HG02759 (cell line): ENCODE data around the gene EPS8L3.
"Not testable (repeated sequence)": the region's sequence is repeated elsewhere in the genome, so short reads cannot be mapped to it uniquely, and the experiment has no call there.

ENCODE experiments used
- ATAC-seq: cut with Tn5 transposase; IDR thresholded peaks from one replicate; pipeline ENCODE4 v1.9.1; 2021; ENCODE audit warnings: mild to moderate bottlenecking, moderate library complexity; ENCODE audit not compliant: unreplicated experiment

EPS8L3 gene

DNA sequence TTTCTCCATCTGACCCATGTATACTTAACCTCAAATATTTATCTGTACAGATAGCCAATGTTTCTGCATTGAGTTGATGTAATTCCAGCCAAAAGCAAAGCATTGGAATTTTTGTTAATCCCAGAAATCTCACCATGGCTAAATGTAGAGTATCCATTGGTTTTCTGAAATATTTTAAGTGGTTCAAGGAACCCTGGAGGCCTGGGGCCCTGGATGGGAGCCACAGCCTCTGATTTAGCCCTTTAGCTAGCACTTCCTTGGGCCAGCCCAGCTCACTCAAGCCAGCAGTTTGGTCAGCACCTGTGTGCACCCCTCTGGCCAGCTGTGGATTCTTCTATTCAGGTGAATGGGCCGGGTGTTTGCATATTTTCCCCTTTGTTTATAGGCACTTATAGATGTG is 18.8 kb upstream of the EPS8L3 start:
- ATAC-seq: no peak

DNA sequence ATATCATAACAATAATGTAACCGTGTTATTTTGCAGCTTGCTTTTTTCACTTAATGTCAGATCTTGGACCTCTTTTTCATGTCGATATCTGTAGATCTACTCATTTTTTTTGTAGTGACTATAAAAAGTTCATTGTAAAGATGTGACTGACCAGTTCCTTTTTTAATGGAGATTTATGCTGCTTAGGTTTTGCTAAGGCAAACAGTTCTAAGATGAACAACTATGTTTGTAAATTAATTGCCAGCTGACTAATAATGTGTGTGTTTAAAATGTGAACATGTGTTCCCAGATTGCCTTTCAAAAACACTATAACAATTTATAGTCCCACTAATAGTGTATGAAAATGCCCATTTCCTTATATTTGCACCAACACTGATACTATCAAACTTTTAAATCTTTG is 18.1 kb upstream of the EPS8L3 start:
- no peak for ATAC-seq

DNA sequence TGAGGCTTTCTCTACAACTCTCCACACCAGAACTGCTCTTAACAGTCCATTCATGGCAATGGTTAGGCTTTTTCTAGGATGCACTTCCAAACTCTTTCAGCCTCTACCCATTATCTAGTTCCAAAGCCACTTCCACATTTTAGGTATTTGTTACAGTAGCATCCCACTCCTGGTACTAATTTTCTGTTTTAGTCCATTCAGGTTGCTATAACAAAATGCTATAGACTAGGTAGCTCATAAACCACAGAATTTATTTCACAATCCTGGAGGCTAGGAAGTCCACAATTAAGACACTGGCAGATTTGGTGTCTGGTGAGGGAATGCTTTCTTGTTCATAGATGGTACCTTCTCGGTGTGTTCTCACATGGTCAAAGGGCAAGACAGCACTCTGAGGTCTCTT is 17.3 kb upstream of the EPS8L3 start:
- no peak for ATAC-seq

DNA sequence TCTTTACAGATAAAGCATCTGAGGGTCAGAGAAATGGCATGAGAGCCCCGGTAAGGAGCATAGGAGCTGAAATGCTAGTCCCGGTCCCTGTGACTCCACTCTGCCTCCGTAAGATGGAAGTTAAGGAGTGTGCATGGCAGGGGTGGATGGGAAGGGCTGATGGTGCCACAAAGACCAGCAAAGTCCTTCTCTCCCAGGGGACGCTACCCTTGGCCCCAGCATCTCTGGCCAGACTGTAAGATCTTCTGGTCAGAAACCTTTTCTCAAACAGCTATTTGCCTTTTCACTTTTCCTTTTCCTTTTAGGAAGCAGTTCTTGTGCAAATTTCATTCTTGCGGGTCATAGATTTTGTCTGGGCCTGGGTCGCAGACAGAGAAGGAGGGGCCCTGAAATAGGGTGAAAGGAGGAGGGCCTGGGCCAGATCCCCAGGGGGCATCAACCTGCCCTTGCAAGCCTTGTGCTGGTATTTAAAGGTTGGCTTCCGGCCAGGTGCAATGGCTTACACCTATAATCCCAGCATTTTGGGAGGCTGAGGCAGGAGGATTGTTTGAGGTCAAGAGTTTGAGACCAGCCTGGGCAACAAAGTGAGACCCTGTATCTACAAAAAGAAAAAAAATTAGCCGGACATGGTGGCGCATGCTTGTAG is 14.4 kb upstream of the EPS8L3 start:
- ATAC-seq: no peak

DNA sequence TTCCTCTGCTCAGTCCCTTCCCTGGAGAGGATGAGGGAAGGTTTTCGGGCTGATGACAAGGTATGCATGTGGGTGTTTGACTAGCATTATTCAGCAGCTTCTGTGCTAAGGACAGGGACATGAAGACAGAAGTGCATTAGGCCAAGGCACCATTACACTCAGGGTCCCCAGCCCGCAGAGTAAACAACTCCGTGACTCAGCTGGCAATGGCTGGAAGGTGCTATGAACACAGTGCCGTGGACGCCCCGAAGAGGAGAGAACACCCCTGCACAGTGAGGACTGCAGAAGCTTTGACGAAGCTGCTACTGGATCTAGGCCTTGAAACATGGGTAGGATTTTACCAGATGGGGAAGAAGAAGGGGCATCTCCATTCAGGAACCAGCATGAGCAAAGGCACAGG is 13.7 kb upstream of the EPS8L3 start:
- no peak for ATAC-seq

DNA sequence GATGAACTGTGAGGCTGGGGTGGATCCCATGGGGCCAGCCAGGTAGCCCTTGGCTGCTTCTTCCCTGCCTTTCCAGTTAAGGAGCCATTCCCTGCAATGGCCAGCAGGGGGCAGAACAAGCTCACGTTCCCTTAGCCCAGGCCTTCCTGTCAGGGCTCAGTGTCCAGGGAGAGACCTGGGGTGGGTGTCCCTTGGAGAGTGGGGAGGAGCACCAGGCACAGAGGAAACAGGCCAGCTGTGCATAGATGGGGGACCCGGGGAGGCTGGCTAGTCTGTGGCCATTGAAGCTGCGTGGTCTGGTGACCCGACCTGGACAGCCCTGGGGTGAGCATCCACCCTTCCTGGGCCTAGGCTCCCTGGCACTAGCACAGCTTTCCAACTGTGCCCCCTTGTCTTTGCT is 13.2 kb upstream of the EPS8L3 start:
- ATAC-seq: peak; percentile 79

DNA sequence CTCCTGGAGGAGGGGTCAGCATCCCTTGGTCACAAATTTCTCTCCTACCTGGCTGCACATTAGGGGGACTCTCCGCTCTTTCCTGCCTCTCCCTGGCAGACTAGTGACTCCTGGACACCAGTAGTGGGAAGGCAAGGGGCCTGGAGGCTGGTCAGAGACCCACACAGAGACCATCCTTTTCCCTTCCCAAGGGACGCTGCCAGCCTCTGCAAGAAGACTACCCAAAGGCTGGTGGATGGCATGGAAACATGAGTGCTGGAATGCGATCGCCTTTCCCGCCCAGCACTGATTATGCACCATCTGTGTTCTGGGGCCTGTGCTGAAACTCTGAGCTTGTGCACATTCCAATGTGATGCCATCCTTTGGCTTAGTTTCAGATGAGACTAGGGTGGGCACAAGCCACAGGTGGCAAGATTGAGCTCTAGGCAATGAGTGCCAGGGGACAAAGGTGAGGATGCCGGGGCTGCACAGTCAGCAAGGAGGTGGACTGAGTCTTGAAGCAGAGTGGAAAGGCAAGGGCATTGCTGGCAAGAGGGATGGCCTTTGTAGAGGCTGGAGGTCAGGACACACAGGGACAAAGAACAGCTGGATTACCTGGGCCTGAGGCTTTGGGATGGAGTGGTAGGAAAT is 12.6 kb upstream of the EPS8L3 start:
- no peak for ATAC-seq

DNA sequence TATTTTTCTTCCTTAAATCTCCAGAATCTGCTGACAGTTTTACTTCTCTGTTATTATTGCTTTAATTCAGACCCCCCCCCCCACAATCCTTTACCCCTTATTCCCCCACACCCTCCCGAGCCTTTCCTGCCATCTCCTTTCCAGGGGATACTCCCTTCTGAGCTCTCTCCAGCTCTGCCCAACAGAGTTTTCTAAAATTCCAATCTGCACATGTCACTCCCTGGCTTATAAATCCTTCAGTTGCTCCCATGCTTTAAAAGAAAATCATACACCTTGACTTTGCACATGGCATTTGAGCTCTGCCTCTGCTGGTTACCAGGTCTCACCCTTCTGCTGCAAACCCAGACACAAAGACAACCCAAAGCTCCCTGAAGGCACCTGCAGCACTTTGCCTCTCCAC is 11.7 kb upstream of the EPS8L3 start:
- ATAC-seq: no peak

DNA sequence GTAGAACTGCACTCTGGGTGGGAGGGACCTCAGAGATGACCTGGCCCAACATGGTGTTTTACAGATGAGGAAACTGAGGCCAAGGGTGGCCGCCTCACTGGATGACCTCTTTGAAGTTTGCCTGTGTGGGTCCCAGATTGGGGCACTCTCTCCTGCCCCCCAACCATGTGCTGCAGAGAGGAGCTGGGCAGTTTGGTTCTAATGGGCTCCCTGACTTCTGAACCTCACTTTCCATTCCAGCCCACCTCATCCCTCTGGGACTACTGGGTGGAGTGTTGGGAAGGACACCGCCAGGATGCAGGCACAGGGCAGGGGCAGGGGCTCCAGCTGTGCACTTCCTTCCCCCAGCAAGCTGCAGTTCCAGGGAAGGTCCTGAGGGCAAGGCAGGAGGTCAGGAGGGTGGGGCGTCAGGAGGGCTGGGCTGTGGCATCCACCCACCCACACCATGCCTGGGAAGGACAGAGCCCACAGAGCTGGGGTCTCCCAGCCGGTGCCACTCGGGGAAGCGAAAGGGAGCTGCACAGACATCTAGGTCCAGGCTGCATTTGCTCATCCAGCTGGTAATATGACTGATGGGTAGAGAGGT is 10.3 kb upstream of the EPS8L3 start:
- no peak for ATAC-seq

DNA sequence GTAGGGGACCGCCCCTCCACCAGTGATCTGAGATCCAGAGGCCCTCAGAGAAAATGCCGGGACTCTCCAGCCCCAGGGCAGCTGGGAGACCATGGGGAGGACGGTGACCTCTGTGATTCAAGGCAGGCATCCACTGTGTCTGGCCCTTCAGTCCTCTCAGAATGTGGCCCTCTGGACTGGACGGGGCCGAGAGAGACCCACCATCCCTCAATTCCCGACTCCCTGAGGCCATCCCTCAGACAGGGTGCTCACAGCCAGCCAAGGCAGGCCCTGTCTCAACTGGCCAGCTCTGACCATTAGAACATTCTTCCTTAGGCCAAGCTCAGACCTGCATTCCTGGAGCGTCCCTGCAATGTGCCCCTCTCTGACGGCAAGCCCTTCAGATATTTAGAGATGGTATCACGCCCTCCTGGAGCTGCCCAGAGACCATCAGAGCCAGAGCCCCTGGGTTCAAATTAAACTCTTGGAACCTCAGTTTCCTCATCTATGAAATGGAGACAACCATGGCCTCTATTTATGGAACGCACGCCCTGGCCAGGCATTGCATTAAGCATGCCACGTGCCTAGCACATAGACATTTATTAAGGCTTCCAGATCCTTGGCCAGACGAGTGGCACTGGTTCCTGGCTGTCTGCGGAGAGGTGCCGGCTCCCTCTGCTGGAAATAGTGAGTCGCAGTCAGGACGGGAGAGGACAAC is 9.6 kb upstream of the EPS8L3 start:
- ATAC-seq: peak; percentile 86

DNA sequence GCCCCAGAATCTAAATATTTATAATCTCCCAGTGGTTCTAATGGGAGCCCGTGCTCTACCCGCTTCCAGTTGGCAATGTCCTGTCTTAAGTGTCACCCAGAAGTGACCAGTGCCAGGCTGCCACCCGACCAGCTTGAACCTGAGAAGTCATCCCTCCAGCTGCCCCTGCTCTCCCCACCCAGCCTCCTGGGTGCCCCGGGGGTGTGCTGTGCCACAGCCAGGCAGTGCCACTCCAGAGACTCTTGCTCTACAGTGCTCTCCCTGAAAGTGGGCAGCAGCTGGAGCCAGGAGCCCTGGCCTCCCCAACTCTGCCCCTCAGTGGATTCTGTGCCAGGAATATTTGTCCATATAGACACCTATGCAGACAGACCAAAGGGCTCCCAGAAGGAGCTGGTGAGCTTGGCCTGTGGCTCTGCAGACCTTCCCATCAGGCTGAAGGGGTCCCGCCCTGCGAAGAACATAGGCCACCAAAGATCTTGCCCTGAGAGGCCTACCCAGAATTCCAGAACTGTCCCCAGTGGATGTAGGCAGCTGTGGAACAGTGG is 9.0 kb upstream of the EPS8L3 start:
- ATAC-seq: no peak

DNA sequence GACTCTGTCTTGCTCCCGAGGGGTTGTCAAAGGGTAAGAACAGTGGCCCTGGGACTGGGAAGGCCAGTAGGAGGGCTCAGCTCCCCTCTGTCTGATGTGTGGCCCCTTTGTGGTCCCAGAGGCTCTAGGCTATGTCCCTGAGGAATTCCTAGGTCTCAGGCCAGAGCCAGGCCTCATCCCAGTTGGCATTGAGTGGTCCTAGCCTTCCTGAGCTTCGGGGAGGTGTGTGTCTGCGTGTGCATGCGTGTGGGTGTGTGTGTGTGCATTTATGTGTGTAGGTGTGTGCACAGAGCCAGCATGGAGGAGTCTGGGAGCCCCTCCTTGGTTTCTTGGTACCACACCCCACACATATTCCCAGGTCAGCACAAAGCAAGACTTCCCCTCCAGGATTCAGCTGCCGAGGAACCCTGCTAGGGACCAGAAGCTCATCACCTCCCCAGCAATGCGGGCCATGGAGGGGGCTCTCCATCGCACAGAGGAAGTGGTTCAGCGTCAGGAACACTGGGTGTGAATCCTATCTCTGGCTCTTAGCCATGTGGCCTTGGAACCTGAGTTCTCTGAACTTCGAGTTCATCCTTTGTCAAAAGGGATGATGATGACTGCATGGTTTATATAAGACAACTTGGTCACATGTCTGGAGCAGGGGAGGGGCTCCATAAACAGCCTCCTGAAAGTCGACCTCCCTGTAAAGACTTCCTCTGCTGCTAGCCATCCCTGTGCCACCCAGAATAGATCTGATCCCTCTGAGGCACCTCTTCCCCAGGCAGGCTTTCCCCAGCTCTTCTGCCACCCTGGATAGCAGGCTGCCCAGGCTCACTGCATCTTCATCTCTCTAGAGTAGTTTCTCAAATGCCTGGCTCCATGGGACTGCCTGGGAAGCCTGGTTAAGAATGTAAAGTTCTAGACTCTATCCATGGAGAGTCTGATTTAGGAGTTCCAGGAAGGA is 8.3 kb upstream of the EPS8L3 start:
- ATAC-seq: no peak

DNA sequence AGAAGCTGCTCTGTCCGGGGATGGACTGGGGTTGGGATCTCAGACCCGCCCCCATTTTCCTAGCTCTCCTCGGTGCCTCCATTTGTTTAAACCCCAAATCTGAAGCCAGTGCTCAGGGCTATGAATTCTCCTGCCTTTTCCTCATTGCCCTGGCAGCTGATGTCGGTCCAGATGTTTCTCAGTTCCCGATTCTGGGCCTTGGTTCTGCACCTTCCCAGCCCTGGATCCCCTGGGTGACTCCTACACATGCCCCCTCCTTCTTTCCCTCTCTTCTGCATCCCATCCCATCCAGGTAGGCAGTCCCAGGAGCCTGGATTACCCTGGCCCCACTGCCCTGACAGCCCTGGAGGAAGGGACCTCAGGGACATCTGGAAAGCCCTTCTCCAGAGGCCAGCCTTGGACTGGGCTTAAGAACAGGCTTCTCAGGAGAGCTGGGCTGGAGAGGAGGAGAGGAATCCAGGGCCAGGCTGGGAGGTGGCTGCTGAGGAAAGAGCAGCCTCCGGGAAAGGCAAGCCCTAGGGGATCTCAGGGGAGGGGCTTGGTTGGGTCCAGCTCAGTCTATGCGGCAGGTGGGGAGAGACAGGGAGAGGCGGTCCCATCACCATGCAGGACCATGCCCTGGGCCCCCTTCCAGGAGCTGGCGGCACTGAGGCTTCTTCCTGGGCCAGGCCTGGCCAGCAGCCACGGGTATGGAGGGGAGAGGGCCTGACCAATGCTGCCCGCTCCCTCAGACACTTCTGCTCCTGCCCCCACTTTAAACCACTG is 6.8 kb upstream of the EPS8L3 start:
- no peak for ATAC-seq

DNA sequence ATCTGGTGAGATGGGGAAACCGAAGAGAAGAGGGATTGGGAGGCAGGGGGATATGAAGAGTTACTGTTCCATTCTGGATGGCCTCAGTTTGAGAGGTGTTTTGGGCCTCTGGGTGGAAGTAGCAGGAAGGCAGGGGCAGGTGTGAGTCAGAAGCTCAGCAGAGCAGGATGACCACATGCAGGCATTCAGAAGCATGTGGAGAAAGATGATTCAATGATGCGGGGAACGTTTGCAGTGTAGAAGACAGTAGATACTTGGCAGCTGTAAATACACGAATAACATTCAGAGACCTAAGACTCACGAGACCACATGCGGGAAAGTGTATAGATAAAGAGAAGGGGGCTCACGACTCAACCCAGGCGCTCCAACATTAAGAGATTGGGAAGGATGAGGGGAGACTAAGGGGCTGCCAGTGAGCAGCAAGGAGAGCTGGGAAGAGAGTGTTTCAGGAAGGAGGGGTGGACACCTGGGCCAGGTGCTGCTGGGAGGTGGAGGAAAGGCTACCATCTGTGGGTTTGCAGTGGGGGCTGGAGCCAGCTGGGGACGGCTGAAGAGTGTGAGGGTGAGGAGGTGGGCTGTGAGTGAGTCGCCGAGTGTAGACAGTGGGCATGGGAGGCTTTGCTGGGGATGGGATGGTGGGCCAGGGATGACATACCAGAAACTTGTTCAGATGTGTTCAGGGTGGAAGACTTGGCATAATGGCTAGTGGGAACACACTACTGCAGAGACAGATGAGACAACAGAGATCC is 5.8 kb upstream of the EPS8L3 start:
- no peak for ATAC-seq

DNA sequence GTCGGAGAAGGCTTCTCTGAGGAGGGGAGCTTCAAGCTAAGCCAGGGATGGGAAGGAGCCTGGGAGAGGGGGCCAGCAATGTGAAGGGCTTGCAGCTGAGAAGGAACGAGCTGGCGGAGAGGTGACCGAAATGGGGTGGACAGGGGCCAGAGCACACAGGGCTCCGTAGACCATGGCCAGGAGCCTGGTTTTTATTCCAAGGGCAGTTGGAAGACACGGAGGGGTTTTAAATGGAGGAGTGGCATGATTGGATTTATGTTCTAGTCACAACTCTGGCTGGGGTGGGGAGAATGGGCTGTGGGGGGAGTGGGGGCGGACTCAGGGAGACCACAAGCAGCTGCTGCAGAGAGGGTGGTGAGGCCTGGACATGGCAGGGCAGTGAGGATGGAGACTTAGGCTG is 5.1 kb upstream of the EPS8L3 start:
- ATAC-seq: no peak

DNA sequence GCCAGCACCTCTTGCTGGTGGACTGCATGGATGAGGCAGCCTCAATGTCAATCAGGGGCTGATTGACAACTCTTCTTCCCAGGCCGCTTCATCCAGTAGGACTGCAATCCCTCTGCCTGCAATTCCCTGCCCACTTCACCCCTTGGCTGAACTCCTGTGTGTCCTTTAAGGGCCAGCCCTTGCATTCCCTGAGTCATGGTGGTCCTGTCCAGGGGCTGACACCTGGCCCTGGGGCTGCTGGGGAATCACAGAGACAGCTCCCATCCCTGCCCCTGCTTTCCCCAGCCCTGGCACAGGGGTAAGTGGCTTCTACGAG is 4.6 kb upstream of the EPS8L3 start:
- no peak for ATAC-seq

DNA sequence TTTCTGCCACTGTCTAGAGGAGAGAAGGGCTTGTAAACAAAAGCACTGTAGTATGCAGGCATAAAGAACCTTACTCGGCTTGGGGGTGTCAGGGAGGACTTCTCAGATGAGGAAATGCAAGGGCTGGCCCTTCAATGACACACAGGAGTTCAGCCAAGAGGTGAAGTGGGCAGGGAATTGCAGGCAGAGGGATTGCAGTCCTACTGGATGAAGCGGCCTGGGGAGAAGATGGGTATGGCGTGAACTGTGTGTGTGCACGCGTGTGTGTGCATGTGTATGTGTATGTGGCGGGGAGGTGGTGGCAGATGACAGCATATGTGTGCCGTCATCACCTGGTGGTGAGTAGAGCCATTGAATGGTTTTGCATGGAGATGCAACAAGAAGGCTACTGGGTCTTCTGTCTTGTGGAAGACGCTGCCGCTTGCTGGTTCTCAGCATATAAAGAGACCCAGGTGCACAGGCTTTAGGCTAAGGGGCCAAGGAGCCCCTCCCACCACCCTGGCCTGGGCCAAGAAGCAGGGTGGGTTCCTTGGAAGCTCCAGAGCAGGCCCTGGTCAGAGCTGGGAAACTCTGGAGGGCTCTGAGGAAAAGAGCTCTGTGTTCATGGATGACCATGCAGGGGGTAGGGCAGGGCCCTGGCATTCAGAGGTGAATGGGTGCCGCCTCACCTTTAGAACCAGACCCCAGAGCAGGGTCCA is 4.1 kb upstream of the EPS8L3 start:
- no peak for ATAC-seq

DNA sequence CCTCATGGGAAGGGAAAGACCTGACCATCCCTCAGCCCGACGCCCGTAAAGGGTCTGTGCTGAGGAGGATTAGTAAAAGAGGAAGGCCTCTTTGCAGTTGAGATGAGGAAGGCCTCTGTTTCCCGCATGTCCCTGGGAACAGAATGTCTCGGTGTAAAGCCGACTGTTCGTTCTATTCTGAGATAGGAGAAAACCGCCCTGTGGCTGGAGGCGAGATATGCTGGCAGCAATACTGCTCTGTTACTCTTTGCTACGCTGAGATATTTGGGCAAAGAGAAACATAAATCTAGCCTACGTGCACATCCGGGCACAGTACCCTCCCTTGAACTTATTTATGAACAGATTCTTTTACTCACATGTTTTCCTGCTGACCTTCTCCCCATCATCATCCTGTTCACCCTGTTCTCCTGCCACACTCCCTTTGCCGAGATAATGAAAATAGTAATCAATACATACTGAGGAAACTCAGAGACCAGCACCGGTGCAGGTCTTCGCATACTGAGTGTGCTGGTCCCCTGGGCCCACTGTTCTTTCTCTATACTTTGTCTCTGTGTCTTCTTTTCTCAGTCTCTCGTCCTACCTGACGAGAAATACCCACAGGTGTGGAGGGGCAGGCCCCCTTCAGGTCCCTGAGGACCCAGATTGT is 3.4 kb upstream of the EPS8L3 start:
- not testable (repeated sequence) for ATAC-seq
